ENCODE measurements around the gene XIRP2. TPM values are rescaled to one million over a fixed set of nuclear protein-coding genes. Genes with fewer than 3 reads are reported as not detected.

The XIRP2 gene
- total RNA-seq, 1 experiment from 2014 or later = 0.12 TPM

GRCh38 chr2:167134381-167135072 lies 246.2 kb downstream of the XIRP2 start:
- DNase-seq (ENCODE audit: low read depth) = peak; percentile 70

GRCh38 chr2:167135706-167136105 lies 247.4 kb downstream of the XIRP2 start:
- peak; percentile 40 for DNase-seq (ENCODE audit: low read depth)

GRCh38 chr2:167136879-167137596 lies 248.8 kb downstream of the XIRP2 start:
- DNase-seq (ENCODE audit: low read depth) = peak; percentile 4

- no peak for DNase-seq (ENCODE audit: low read depth)
Observed at GRCh38 chr2:167140330-167140729, 252.1 kb downstream of the XIRP2 start.

GRCh38 chr2:167140767-167141166 lies 252.5 kb downstream of the XIRP2 start:
- peak; percentile 93 for DNase-seq (ENCODE audit: low read depth)

GRCh38 chr2:167142554-167142953 lies 254.3 kb downstream of the XIRP2 start:
- no peak for DNase-seq (ENCODE audit: low read depth)

- peak; percentile 3 for DNase-seq (ENCODE audit: low read depth)
Observed at GRCh38 chr2:167144179-167144898, 256.1 kb downstream of the XIRP2 start.

GRCh38 chr2:167147271-167147941 lies 259.1 kb downstream of the XIRP2 start:
- DNase-seq (ENCODE audit: low read depth) = no peak

GRCh38 chr2:167151894-167152293 lies 263.6 kb downstream of the XIRP2 start:
- DNase-seq (ENCODE audit: low read depth) = no peak

- no peak for DNase-seq (ENCODE audit: low read depth)
Observed at GRCh38 chr2:167157523-167157922, 269.2 kb downstream of the XIRP2 start.

- no peak for DNase-seq (ENCODE audit: low read depth)
Observed at GRCh38 chr2:167177196-167177595, 288.9 kb downstream of the XIRP2 start.

GRCh38 chr2:167181134-167181533 lies 292.9 kb downstream of the XIRP2 start:
- DNase-seq (ENCODE audit: low read depth) = peak; percentile 27

- DNase-seq (ENCODE audit: low read depth) = no peak
Observed at GRCh38 chr2:167181688-167182087, 293.4 kb downstream of the XIRP2 start.

GRCh38 chr2:167182403-167182802 lies 294.1 kb downstream of the XIRP2 start:
- no peak for DNase-seq (ENCODE audit: low read depth)

- no peak for DNase-seq (ENCODE audit: low read depth)
Observed at GRCh38 chr2:167183931-167184330, 295.7 kb downstream of the XIRP2 start.

- DNase-seq (ENCODE audit: low read depth) = no peak
Observed at GRCh38 chr2:167186465-167186864, 298.2 kb downstream of the XIRP2 start.

- DNase-seq (ENCODE audit: low read depth) = no peak
Observed at GRCh38 chr2:167187049-167187727, 298.9 kb downstream of the XIRP2 start.

- no peak for DNase-seq (ENCODE audit: low read depth)
Observed at GRCh38 chr2:167187978-167188967, 300.0 kb downstream of the XIRP2 start.

- peak; percentile 19 for DNase-seq (ENCODE audit: low read depth)
Observed at GRCh38 chr2:167190053-167190452, 301.8 kb downstream of the XIRP2 start.

GRCh38 chr2:167191588-167191987 lies 303.3 kb downstream of the XIRP2 start:
- DNase-seq (ENCODE audit: low read depth) = no peak
